HPDE6-E6E7 (cell line): ENCODE measurements around the gene ITGAE.
"Not testable (repeated sequence)": the region's sequence is repeated elsewhere in the genome, so short reads cannot be mapped to it uniquely, and the experiment has no call there.

Experiments
- DNase-seq: peaks from one replicate; pipeline ENCODE4 v3.0.0; 2011; ENCODE audit warnings: missing footprints; ENCODE audit errors: extremely low spot score

Gene ITGAE

DNA sequence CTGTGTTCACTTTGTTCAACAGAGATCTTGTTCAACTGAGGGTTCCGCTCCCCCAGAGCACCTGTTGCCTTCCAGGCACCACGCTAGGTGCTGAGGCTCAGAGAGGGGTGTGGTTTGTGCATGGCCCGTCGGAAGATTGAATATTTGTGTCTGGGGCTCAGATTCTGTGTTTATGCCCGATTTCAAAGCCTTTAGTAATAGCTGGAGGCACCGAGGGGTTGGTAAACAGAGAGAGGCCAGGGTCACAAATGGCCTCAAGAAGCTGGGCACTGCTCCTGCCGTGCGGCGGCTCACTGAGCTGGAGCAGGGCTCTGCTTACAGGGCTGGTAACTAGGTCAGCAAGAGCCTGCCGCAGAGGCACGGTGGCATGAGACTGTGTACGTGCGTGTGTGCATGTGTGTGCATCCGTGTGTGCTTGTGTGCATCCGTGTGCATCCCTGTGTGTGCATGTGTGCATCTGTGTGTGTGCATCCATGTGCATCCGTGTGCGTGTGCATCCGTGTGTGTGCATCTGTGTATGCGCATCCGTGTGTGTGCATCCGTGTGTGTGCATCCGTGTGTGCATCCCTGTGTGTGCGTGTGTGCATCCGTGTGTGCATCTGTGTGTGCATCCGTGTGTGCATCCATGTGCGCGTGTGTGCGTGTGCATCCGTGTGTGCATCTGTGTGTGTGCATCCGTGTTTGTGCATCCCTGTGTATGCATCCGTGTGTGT lies 5.4 kb downstream of the ITGAE start:
- DNase-seq = no peak

DNA sequence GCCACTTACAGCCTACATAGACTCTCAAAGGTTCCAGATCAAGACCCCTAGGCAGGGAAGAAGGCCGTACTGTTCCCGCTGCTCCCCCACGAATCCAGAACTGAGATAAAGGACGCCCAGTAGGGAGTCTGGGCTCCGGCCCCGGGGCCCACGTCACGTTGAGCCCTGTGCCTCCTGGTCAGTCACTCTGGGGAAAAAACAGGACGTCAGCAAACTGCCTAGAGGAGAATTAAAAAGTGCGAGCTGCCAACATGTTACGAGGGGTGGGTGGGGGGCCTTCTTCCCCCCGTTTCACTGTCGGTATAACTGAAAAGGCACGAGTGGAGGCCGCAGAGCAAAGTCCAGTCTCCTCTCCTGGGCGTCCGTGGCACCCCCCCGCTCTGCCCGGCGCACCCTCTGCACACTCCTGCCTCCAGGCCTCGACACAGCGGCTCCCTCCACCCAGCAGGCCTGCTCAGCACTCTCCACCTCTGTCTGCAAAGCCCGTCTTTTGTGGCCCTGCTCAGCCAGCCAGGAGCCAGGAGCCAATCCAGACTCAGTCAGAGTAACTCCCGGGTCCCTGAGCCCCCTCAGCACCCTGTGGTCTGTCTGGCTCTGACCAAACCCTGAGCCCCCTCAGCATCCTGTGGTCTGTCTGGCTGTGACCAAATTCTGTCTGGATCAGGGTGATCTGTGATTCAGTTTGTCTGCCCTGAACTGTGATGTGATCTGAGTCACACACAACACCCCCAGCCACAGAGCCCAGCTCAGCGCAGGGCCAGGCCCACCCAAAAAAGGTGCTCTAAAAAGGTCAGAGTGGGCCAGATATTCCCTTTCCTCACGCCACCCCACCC lies 6.2 kb downstream of the ITGAE start:
- no peak for DNase-seq

DNA sequence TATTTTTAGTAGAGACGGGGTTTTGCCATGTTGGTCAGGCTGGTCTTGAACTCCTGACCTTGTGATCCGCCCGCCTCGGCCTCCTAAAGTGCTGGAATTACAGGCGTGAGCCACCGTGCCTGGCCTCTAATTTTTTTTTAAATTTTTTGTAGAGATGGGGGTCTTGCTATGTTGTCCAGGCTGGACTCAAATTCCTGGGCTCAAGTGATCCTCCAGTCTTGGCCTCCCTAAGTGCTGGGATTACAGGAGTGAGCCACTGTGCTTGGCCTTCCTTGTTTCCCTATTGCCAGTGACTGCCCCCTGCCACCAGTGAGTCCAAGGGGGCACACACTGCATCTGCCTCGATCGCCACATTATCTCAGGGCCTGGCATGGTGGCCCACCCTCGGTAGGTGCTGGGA lies 6.8 kb downstream of the ITGAE start:
- DNase-seq = not testable (repeated sequence)

DNA sequence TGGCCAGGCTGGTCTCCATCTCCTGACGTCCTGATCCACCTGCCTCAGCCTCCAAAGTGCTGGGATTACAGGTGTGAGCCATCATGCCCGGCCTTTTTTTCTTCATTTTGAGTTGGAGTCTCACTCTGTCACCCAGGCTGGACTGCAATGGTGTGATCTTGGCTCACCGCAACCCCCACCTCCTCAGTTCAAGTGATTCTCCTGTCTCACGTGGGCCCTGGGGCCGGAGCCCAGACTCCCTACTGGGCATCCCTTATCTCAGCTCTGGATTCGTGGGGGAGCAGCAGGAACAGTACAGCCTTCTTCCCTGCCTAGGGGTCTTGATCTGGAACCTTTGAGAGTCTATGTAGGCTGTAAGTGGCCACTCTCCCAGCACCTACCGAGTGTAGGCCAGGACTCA lies 7.7 kb downstream of the ITGAE start:
- DNase-seq = not testable (repeated sequence)

DNA sequence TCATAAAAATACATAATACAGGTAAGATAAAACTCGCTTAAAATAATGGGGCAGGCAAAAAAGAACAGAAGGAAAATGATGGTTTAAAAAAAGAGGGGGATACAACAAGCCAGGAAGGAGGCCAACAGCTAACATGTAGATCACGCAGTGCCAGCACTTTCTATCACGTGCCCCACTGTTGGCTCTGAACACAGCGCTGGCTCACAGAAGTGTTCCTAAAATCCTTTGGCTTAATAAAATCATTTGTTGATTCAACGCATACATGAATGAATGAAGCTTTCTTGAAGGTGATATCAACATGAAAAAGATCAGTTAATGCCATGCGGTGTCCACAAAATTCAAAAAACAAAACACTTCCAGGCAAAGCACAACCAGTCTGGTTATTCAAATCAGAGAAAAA lies 8.5 kb downstream of the ITGAE start:
- no peak for DNase-seq

DNA sequence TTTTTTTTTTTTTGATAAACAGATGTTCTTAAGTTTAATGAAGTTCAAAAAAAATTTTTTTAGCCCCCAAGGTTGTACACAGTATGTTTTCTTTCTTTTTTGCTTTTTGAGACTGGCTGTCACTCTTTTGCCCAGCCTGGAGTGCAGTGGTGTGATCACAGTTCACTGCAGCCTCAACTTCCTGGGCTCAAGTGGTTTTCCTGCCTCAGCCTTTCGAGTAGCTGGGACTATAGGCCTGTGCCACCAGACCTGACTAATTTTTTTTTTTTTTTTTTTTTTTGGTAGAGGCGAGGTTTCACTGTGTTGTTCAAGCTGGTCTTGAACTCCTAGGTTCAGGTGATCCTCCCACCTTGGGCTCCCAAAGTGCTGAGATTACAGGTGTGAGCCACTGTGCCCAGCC lies 12.8 kb downstream of the ITGAE start:
- DNase-seq = no peak

DNA sequence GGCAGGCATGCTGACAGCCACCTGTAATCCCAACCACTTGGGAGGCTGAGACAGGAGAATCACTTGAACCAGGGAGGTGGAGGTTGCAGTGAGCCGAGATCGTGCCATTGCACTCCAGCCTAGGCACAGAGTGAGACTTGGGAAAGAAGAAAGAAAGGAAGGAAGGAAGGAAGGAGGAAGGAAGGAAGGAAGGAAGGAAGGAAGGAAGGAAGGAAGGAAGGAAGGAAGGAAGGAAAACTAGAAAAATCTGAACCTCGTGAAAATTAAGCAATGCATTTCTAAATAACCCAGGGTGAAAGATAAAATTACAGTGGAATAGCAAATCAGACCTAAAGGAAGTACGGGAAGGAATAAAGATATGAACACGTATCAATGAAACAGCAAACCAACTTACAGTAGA lies 15.7 kb downstream of the ITGAE start:
- not testable (repeated sequence) for DNase-seq

DNA sequence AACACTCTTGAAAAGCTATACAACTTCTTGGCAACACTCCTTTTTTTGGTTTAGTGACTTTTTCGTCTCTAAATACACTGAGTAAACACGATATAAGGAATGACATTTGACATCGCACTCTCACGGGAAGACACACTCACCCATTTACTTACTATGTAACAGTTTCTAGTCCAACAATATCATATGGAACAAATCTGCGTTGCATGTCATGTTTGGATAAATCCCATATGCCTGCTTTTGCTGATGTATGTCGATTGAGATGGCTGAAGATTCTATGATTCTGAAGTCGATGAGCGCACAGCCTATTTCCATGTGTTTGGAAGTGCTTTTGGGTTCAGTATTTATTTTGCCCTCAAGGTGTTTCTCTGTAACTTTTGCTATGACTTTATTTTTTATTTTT lies 18.2 kb downstream of the ITGAE start:
- no peak for DNase-seq

DNA sequence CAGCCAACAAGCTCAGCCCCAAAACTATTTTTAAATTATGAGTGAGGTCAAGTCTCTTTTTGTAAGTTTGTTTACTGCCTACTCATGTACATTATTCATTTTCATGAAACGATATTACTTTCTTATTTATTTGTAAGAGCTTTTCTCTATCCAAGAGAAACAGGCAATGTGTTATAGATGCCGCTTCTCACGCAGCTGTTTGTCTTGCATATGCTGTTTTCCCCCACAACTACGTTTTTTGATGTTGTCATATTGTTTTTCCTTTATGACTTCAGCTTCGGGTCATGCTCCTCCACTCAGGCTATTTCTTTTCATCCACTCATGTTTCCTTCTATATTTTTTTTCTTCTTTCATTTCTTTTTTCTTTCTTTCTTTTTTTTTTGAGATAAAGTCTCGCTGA lies 20.0 kb downstream of the ITGAE start:
- DNase-seq = no peak

DNA sequence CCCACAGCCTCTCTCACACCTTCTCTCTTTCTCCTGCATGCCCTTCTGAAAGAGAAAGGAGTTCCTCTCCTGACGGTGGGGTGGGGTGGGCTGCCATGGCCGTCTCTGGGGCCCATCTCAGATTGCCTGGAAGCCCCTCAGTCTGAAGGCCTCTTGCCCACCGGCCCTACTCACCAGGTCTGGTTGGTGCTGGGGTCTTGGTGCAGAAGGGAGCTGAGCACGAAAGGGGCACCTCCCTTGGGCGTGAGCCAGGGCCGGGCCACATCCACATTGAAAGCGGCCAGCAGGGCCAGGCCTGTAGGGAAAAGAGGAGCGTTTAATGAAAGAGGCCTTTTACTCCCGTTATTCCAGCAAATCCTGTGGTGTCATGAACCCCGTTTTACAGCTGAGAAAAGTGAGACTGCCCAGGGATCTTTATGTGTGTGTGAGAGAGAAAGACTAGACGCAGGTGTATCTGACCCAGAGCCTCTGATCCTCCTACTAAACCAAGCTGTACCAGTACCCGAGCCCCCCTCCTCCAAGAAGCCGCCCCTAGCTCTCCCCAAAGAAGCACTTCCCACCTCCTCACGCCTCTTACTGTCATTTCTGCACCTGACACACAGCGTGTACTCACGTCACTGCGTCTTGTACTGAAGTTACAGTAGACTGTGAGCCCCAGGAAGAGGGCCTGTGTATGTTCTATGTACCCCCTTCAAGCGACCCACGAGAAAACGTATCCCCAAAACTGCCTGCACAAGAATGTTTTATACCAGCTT lies 23.4 kb downstream of the ITGAE start:
- no peak for DNase-seq

DNA sequence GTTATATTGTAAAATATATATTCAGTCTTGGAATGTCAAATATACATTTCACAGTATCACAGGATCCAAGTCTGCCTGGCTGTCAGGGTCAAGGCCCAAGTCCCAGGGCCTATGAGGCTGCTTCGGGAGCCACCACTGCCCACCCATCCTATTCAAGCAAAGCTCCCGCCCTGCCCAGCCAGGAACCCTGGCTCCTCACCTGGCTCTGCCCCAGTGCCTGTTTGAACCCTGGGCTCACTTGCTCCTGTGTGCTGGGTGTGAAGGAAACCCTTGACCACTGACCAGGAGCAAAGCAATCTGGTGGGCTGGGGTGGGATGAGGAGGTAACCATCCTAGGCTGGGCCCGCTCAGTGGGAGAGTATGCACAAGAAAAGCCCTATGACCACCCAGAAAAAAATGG lies 27.0 kb downstream of the ITGAE start:
- DNase-seq = no peak

DNA sequence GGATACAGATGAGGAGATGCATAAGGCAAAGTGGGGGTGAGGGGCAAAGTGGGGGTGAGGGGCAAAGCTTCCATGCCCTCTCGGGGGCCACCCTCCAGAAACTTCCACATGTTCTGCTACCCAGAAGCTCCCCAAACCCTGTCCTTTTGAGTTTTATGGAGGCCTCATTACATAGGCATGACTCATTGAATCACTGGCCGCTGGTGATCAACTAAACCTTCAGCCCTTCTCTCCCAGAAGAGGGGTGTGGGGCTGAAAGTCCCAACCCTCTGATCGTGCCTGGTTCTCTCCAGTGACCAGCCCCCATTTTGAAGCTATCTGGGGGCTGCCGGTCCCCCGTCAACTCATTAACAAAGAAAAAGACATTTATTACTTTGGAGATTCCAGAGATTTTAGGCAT lies 27.5 kb downstream of the ITGAE start:
- DNase-seq = no peak

DNA sequence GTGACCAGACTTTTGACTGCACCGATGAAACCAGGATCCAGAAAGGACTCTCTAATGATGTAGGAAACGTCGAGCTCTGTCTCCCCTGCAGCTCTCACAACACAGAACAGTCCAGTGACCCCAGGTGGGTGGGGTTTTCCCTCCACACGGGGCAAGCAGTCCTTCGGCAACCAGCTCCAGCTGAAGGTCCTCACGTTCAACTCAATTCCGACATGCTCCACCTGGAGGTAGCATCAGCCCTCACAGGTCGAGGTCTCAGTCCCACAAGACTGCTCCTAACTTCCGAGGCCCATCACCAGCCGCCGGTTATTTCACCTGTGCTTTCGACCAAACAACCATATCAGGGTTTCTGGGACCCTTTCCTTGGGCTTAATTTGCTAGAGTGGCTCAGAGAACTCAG lies 28.2 kb downstream of the ITGAE start:
- DNase-seq = no peak

DNA sequence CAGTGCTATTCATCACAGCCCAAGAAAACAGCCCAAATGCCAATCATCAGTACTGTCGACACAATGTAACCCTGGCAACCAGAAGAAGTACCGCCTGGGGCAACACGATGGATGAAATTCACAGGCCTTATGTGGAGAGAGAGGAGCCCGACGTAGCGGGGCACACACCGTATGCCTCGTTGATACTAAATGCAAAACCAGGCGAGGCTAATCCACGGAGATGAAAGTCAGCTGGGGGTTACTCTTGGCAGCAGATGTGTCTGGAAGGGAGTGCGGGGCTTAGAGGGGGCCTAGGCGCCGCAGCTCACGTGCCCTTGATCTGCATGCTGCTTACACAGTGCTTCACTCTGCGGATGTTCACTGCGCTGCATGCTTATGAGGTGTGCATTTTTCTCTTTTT lies 29.8 kb downstream of the ITGAE start:
- no peak for DNase-seq

DNA sequence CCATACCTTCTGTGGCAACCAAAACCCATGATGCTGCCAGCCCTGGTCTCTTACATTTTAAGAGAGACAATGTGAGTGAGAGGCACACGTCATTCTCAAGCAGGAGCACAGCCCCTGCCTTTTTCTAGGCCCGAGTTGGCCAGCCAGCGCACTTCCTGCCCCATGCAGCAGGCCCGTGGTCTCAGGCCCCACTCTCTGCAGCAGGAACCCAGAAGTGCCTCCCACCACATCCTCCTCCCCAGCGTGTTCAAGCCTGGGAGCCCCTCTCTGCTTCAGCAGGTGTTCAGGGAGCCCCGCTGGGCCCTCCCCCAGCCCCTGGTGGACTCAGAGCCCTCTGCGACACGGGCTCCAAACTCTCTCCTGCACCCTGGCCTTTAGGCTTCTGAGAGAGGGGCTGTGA lies 30.5 kb downstream of the ITGAE start:
- DNase-seq = no peak

DNA sequence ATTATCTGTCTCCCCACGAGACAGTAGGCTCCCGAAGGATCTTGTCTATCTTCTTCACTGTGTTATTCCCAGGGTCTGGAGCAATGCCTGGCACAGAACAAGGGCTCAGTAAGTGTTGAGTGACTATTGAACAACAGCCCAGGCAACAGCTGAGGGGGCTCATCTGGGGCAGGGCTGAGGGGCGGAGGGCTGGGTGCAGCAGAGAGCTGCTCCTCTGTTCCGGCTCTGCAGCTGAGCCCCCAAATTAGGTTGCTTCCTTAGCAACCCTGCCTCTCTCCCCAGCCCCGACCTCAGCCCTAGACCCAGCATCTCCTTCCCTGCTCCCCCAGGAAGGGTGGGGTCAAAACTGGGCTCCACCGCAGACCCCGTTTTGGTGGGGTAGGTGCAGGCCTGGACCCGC lies 32.2 kb downstream of the ITGAE start:
- DNase-seq = no peak

DNA sequence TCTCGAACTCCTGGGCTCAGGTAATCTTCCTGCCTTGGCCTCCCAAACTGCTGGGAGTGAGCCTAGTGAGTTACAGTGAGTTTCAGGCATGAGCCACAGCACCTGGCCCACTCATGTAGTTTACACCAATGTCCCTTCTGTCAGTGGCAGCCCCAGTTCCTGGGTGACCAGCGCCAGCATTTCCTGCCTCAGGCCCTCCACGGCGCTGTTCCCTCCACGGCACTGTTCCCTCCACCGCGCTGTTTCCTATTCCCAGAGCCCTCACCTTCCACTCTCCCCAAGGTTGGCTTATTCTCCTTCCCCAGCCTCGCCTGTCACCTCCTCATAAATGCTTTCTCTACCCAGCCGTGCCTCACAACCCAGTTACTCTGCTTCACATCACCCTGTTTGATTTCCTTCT lies 32.6 kb downstream of the ITGAE start:
- DNase-seq = no peak

DNA sequence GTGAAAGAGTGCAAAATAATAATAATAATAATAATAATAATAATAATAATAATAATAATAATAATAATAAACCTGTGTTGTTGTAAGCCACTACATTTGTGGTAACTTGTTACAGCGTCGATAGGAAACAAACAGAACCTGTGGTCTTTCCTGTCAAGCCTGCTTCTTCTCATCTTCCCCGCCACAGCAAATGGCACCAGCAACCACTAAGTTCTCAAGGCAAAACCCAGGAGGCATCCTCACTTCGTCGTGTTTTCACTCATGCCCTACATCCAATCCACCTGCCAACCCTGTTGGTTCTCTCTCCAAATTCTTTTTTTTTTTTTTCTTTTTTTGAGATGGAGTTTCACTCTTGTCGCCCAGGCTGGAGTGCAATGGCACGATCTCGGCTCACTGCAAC lies 34.2 kb downstream of the ITGAE start:
- no peak for DNase-seq

DNA sequence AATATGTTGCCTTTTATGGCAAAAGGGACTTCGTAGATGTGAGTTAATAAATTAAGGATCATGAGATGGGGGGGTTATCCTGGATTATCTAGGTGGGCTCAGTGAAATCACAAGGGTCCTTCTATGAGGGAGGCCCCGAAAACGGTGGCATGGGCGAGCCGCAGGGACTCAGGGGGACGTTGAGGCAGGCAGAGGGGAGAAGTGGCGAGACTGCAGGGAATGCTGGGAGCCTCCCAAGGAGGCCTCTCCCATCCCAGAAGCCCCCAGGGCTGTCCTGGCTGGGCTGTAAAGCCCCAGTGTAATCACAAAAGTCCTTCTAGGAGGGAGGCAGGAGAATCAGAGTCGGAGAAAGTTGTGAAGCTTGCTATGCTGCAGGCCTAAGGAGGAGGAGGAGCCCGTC lies 35.0 kb downstream of the ITGAE start:
- no peak for DNase-seq

DNA sequence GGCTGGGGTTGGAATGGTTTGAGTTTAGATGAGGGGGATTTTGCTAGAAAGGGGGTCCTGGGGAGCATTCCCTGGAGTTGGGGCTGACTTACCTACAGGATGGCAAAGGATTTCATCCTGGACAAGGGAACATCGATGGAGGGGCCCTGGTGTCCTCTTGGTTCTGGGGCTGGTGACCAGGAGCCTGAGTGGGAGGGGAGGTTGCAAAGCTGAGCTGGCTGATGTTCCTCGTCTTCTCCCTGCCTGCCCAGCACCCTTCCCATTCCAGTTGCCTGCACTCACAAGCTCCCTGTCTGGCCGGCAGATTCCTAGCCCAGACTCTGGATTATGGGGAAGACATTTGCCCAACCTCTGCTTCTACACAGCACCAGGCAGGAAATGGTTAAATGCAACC lies 37.2 kb downstream of the ITGAE start:
- DNase-seq = no peak

DNA sequence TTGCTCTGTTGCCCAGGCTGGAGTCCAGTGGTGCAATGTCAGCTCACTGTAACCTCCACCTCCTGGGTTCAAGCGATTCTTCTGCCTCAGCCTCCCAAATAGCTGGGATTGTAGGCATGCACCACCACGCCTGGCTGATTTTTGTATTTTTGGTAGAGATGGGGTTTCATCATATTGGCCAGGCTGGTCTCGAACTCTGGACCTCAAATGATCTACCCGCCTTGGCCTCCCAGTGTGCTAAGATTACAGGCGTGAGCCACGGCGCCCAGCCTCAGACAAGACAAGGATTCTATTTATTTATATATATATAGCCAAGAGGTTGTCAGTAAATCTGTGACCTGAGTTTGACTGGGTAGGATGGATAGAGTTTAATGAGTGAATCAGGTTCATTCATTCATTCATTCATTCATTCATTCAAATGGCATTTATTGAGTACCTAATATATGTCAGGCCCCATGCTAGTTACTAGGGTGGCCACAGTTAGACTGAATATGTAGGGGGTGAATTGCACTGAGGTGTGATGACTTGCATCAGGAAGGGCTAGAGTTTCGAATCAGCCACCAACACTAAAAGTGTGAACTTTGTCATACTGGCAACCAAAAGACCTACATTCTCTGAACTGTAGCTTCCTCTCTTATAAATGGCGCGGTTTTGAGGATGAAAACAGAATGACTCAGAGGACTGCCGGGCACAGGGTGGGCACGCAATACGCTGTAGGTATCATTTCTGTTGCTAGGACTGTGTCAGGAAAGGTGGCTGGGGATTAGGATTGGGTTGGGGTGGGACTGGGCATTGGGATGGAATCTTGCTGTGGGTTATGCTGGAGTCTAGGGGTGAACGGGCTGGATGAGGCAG lies 37.8 kb downstream of the ITGAE start:
- DNase-seq = no peak

DNA sequence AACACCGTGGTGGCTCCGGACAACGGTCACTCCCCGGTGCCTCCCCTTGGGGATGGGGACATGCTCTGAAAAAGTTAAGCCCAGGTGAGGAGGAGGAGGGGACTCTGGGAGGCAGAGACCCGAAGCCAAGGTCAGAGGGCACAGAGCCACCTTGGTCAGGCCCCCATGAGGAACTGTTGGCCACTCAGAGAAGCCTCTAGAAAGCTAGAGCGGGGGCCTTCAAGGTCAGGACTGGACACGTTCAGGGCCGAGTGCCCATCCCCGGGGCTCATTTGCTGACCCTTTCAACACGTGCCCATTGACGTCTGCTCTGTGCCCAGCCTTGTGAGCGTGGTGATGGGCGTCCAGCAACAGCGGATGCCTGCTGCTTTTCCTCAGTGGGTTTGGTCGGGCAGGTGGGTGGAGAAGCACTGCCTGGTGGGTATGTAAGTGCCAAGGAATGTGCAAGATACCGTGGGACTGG lies 39.0 kb downstream of the ITGAE start:
- DNase-seq = no peak
